Measurements from ENCODE around the gene PKP1.

PKP1 gene

DNA sequence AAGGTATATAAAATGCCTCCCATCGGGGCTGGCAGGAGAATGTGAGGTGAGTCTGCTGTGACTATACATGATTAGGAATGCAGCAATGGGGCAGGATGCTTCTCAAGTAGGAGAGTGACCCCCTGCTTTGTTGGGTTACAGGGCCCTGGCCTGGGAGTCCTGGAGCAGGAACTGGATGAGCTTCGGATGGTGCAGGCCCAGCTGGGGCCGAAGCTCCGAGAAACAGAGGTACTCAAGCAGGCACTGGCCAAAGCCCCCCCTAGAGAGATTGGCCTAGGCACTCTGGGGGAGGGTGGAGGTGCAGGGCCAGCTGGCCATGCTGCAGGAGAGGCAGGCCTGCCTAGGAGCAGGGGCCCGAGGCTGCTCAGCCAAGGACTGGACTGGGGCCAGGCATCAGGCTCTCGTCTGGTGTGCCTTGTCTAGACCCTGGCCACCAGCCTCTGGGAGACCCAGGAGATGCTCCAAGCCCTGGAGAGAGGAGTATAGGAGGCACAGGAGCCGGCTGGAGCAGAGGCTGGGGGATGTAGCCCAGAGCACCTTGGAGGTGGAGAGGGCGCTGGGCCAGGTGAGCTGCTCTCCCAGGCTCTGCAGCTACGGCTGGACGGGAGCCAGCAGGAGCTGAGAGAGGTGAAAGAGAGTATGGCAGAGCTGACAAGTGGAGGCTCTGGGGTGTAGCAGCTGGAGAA lies 32.8 kb upstream of the PKP1 start:
- no peak overlapping the region for H3K27ac ChIP-seq
- TF ChIP-seq ZFX (IDR thresholded peaks at IDR 0.05; ENCODE audit: borderline replicate concordance): no peak
- TF ChIP-seq, protein P1, sequence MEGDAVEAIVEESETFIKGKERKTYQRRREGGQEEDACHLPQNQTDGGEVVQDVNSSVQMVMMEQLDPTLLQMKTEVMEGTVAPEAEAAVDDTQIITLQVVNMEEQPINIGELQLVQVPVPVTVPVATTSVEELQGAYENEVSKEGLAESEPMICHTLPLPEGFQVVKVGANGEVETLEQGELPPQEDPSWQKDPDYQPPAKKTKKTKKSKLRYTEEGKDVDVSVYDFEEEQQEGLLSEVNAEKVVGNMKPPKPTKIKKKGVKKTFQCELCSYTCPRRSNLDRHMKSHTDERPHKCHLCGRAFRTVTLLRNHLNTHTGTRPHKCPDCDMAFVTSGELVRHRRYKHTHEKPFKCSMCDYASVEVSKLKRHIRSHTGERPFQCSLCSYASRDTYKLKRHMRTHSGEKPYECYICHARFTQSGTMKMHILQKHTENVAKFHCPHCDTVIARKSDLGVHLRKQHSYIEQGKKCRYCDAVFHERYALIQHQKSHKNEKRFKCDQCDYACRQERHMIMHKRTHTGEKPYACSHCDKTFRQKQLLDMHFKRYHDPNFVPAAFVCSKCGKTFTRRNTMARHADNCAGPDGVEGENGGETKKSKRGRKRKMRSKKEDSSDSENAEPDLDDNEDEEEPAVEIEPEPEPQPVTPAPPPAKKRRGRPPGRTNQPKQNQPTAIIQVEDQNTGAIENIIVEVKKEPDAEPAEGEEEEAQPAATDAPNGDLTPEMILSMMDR (IDR thresholded peaks at IDR 0.05): no peak

- TF ChIP-seq ZFX (IDR thresholded peaks at IDR 0.05; ENCODE audit: borderline replicate concordance): no peak
- TF ChIP-seq, protein P1 (IDR thresholded peaks at IDR 0.05): no peak
- no peak overlapping the region for H3K27ac ChIP-seq
These were observed 31.9 kb upstream of the PKP1 start for GRCh38 chr1:201251411-201251810.

DNA sequence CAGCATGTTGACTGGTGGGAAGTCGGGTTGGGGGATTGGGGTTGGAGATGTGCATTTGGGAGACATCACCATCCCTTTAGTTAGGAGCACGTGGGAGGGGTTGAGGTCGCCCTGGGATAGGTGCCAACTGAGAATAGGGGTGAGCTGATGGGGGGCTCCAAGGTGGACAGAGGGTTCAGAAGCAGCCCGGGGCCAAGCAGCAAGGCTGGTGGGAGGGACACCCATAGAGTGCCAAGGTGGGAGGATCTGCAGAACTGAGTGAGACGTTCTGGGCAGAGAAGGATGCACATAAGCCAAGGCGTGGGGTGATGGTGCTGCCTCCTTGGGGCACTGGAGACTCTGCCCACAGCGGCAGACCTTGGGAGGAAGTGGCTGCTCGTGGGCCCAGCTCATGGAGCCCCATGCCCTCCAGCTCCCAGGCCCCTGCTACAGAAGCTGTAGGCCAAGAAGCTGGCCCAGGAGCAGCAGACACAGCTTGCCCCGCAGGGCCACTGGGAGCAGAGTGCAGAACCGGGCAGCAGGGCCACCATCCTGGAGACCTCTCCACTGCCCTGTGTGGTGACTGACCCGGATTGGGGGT lies 31.4 kb upstream of the PKP1 start:
- TF ChIP-seq, protein P1 (IDR thresholded peaks at IDR 0.05): no peak
- no peak for TF ChIP-seq ZFX (IDR thresholded peaks at IDR 0.05; ENCODE audit: borderline replicate concordance)
- H3K27ac ChIP-seq: no peak overlapping the region

DNA sequence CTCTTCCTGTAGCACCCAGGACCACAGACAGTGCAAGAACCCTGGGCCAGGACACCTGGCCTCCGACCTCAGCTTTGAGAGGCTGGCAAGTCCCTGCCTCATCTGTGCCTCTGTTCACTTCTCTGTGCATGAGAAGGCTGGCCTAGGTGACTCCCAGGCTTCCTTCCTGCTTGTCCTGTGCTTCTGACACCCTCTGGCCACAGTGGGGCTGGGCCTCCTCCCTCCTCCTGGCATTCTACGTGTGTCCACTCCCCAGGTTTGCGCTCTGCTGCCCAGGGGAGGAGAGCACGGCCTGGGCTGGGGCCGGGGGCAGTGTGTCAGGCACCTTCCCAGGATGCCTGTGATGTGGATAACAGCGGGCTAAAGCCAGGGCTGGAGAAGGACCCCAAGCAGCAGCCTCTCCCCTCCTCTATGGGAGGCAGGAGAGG lies 30.3 kb upstream of the PKP1 start:
- H3K27ac ChIP-seq: no peak overlapping the region
- no peak for TF ChIP-seq ZFX (IDR thresholded peaks at IDR 0.05; ENCODE audit: borderline replicate concordance)
- TF ChIP-seq, protein P1 (IDR thresholded peaks at IDR 0.05): no peak

- TF ChIP-seq, protein P1 (IDR thresholded peaks at IDR 0.05): no peak
- TF ChIP-seq ZFX (IDR thresholded peaks at IDR 0.05; ENCODE audit: borderline replicate concordance): no peak
- H3K27ac ChIP-seq: no peak overlapping the region
These were observed 29.9 kb upstream of the PKP1 start for GRCh38 chr1:201253411-201253810.

DNA sequence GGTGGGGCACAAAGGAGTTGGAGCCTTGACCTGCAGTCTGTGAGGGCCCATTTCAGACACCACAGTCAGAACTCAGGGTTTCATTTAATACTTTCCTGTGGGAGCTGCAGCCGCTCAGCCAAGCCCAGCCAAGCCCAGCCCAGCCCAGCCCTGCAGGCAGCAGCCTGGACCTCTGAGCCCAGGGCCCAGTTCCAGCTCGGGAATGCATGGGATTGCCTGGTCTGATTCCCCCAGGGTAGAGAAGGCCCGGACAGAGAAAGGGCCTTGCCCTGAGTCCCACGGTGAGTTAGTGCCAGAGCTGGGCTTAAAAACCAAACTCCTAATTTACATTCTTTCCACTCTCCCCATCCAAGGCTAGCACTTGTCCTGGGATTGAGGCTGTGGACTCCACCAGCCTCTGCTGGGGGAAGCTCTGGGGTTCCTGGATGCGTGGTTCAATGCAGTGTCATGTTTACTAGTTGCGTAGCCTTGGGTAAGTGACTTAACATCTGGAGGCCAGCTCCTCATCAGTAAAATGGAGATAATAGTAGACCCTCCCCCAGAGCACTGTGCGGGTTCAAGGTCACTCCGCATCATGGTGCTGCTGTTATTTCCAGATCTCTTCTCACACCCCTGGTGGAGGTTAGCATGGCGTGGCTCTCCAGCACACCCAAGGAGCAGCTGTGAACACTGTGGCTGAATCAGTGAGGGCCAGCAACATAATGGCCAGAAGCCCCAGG lies 29.2 kb upstream of the PKP1 start:
- no peak overlapping the region for H3K27ac ChIP-seq
- TF ChIP-seq ZFX (IDR thresholded peaks at IDR 0.05; ENCODE audit: borderline replicate concordance): no peak
- TF ChIP-seq, protein P1 (IDR thresholded peaks at IDR 0.05): no peak

Measured in 22Rv1 (cell line).